ENCODE results near the gene EEF1AKMT1. TPM values are rescaled to one million over a fixed set of nuclear protein-coding genes. Genes with fewer than 3 reads are reported as not detected.
"Not testable (repeated sequence)": the region's sequence is repeated elsewhere in the genome, so short reads cannot be mapped to it uniquely, and the experiment has no call there.

Gene EEF1AKMT1
- total RNA-seq, 1 donor from 2014 or later, result 16.0 TPM

DNA sequence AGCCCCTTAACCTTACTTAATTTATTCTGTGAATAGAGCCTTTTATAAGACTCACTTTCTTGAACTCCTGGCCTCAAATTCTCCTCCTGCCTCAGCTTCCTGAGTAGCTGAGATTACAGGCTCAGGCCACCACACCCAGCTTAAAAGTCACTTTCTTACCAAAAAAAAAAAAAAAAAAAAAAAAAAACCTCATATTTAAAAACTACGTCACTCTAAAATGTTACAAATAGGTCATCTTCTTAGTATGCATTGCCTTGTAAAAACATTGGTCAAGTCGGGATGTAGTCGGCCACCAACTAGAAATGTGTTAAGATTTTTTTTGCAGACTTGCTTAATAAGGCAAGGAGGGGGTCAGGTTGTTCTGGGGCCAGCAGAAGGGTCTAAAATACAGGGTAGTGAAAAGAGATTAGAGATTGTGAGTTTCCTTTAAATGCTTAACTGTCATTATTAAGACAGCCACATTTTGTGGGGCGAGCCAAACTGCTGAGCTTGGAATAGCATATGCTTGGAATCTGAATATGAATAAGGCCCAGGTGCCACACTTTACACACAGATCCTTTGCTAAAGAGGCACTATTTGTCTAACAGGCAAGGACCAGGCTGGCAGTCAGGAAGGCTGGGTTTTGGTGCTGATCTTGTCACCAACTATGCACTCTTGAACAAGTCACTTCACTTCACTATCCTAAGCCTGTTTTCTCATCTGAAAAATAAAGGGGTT lies 86.7 kb downstream of the EEF1AKMT1 start:
- H3K4me3 ChIP-seq (ENCODE audit: low read depth, low read length), result no peak overlapping the region
- no peak for DNase-seq (ENCODE audit: low read depth)
- TF ChIP-seq, protein P1, sequence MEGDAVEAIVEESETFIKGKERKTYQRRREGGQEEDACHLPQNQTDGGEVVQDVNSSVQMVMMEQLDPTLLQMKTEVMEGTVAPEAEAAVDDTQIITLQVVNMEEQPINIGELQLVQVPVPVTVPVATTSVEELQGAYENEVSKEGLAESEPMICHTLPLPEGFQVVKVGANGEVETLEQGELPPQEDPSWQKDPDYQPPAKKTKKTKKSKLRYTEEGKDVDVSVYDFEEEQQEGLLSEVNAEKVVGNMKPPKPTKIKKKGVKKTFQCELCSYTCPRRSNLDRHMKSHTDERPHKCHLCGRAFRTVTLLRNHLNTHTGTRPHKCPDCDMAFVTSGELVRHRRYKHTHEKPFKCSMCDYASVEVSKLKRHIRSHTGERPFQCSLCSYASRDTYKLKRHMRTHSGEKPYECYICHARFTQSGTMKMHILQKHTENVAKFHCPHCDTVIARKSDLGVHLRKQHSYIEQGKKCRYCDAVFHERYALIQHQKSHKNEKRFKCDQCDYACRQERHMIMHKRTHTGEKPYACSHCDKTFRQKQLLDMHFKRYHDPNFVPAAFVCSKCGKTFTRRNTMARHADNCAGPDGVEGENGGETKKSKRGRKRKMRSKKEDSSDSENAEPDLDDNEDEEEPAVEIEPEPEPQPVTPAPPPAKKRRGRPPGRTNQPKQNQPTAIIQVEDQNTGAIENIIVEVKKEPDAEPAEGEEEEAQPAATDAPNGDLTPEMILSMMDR (conservative IDR thresholded peaks at IDR 0.05; ENCODE audit: low read depth, low read length), result no peak

DNA sequence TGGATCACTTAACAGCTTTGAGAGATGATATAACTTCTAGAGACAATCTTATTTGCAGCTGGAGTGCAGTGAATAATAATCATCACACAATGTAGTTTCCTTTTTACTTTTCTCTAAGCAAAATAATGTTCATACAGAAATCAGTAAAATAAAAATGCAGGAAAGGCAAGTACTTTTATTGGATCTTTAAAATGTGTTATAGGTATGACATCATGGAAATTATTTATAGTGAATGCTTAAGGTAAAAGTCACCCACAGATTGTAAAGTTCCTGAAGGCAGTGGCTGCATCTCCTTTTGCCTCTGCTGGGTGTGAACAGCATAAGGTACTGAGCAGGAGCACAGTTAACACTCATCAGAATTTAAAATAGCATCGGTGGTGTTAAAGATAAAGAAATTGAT lies 87.6 kb downstream of the EEF1AKMT1 start:
- TF ChIP-seq, protein P1 (conservative IDR thresholded peaks at IDR 0.05; ENCODE audit: low read depth, low read length), result no peak
- no peak for DNase-seq (ENCODE audit: low read depth)
- H3K4me3 ChIP-seq (ENCODE audit: low read depth, low read length), result no peak overlapping the region

DNA sequence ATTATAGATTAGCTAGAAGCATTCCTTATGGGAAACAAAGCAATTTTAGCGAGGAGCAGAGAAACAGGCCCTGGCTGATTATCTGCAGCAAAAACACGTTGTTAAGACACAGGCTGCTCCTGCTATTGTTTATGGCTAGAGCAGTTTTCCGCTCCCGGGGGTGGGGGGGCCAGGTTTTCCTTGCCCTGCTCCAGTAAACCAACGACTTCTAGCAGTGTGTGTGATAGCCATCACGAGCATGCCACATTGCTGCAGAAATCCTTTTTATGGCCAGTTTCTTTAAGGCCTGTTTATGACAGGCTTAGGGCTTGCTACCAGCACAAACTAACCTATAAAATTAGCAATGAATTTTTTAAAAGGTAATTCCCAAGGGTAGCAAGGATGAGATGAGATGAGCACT lies 88.7 kb downstream of the EEF1AKMT1 start:
- TF ChIP-seq, protein P1 (conservative IDR thresholded peaks at IDR 0.05; ENCODE audit: low read depth, low read length), result no peak
- DNase-seq (ENCODE audit: low read depth), result no peak

DNA sequence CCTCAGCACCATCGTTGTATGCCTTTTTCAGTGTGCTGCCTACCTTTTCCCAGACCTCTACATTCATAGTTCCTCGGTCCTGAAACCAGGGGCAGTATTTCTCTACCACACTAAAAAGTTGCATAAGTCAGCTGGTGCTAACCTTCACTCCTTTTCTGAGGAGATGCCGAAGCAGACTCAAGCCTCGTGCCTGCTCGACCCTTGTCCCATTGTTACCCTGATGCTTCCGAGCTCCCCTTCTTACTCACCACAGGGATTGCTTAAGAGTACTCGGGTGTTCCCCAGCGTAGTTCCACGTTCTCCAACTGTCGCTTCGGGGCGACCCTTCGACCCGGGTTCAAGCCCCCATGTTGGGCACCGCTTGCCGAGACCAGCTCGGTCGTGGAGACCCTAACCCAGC lies 89.2 kb downstream of the EEF1AKMT1 start:
- no peak overlapping the region for H3K4me3 ChIP-seq (ENCODE audit: low read depth, low read length)
- TF ChIP-seq, protein P1 (conservative IDR thresholded peaks at IDR 0.05; ENCODE audit: low read depth, low read length), result no peak
- DNase-seq (ENCODE audit: low read depth), result no peak

More for the DNA sequence above, 88.7 kb downstream of the EEF1AKMT1 start:
- no peak overlapping the region for H3K4me3 ChIP-seq (ENCODE audit: low read depth, low read length)

DNA sequence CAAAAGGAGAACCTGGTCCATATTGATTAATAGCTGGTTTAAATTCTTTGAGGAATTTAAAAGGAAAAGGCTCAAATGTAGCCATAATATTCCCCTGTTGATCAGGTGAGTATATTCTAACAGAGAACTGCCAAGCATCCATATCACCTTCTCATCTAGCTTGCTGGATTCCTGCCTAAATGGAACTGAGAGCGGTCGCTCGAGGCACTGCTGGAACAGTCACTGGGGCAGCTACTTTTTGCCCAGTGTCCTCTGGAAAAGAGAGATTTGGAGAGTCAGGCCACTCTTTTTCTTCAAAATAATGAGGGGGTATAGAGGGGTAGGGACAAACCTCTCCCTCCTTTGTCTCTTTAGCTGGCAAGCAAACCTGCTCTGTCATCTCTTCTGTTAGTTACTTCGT lies 89.7 kb downstream of the EEF1AKMT1 start:
- TF ChIP-seq, protein P1 (conservative IDR thresholded peaks at IDR 0.05; ENCODE audit: low read depth, low read length), result no peak
- no peak for DNase-seq (ENCODE audit: low read depth)

DNA sequence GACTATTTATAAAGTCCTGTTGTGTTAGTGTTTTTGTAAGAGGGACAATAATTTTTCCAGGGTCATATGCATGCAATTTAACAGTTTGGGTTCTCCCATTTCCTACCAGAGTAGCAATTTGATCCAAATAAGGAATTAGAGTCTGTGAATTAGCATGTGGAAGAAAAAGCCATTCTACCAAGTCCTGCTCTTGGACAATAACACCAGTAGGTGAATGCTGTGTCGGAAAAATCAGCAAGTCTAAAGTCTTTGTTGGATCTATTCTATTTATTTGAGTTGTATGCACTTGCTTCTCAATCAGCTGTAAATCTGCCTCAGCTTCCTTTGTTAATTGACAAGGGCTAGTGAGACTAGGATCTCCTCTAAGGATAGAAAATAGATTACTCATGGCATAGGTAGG lies 91.7 kb downstream of the EEF1AKMT1 start:
- DNase-seq (ENCODE audit: low read depth), result no peak
- no peak overlapping the region for H3K4me3 ChIP-seq (ENCODE audit: low read depth, low read length)
- TF ChIP-seq, protein P1 (conservative IDR thresholded peaks at IDR 0.05; ENCODE audit: low read depth, low read length), result no peak

More for the DNA sequence above, 89.7 kb downstream of the EEF1AKMT1 start:
- no peak overlapping the region for H3K4me3 ChIP-seq (ENCODE audit: low read depth, low read length)

DNA sequence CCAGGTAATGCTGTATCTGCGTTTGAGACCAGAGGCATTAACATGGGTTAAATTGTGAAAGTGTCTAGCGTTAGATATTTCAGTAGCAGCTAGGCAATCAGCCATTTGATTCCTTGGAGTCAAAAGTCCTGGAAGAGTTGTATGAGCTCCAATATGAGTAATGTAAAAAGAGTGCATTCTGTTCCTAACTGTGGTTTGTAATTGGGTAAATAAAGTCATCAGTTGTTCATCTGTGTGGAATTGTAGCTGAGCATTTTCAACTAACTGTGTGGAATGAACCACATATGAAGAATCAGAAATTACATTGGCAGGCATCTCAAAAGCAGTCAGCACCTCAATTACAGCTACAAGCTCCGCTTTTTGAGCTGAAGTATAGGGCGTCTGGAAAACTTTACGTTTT lies 92.3 kb downstream of the EEF1AKMT1 start:
- not testable (repeated sequence) for DNase-seq (ENCODE audit: low read depth); H3K4me3 ChIP-seq (ENCODE audit: low read depth, low read length)

All from epithelial cell of proximal tubule (primary cell).